Upper lobe of left lung (tissue), 4 donors: ENCODE measurements around the gene LRRC74B.

Experiments used
- EP300 ChIP-seq, 4 donors: sonication (generic); formaldehyde crosslinking; IDR thresholded peaks; one replicate each; pipeline ENCODE4 v1.5.1; 2017; ENCODE audit warnings: antibody characterized with exemption in 4 of 4, control low read depth in 2 of 4
- POLR2A ChIP-seq, 4 donors: fragments of 450-650 bp; IDR thresholded peaks; one replicate each; pipeline ENCODE4 v1.5.1; 2016 to 2017; ENCODE audit warnings: antibody characterized with exemption in 4 of 4, mild to moderate bottlenecking in 2 of 4
- POLR2AphosphoS5 ChIP-seq, 2 donors: sonication (generic); formaldehyde crosslinking; IDR thresholded peaks; one replicate each; pipeline ENCODE4 v1.5.1; 2017; ENCODE audit warnings: antibody characterized with exemption in 2 of 2
- TF ChIP-seq, protein P1 (sequence below), 6 experiments: fragments of 450-650 bp in 4 of 6; fragments of 200-600 bp in 2 of 6; sonication (generic) in 2 of 6; IDR thresholded peaks; one replicate each; pipeline ENCODE4 v1.5.1; 2016 to 2019; ENCODE audit warnings: antibody characterized with exemption in 6 of 6

DNA sequence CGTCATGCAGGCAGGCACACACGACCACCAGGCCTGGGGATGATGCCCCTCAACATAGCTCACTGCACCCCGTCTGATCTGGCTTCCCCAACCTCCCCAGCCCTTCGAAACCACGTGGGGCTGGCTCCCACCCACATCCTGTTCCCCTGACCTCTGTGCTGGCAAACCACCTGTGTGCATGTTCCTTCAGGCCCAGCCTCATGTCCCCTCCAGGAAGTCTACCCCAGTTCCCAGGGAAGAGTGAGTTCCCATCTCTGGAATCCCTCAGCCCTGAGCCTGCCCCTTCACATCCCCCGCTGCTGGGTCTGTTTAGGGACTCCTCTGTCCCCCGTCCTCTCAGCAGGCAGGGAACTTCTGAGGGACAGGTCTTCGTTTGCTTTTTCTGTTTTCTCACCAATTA is 20.5 kb upstream of the LRRC74B start:
- TF ChIP-seq POLR2A (IDR thresholded peaks at IDR 0.05) (no peak), POLR2AphosphoS5 (IDR thresholded peaks at IDR 0.05) (no peak), EP300 (IDR thresholded peaks at IDR 0.05) (no peak)
- TF ChIP-seq, protein P1, sequence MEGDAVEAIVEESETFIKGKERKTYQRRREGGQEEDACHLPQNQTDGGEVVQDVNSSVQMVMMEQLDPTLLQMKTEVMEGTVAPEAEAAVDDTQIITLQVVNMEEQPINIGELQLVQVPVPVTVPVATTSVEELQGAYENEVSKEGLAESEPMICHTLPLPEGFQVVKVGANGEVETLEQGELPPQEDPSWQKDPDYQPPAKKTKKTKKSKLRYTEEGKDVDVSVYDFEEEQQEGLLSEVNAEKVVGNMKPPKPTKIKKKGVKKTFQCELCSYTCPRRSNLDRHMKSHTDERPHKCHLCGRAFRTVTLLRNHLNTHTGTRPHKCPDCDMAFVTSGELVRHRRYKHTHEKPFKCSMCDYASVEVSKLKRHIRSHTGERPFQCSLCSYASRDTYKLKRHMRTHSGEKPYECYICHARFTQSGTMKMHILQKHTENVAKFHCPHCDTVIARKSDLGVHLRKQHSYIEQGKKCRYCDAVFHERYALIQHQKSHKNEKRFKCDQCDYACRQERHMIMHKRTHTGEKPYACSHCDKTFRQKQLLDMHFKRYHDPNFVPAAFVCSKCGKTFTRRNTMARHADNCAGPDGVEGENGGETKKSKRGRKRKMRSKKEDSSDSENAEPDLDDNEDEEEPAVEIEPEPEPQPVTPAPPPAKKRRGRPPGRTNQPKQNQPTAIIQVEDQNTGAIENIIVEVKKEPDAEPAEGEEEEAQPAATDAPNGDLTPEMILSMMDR (IDR thresholded peaks at IDR 0.05): no peak
